ENCODE data around the gene VEGFA.

Gene VEGFA

DNA sequence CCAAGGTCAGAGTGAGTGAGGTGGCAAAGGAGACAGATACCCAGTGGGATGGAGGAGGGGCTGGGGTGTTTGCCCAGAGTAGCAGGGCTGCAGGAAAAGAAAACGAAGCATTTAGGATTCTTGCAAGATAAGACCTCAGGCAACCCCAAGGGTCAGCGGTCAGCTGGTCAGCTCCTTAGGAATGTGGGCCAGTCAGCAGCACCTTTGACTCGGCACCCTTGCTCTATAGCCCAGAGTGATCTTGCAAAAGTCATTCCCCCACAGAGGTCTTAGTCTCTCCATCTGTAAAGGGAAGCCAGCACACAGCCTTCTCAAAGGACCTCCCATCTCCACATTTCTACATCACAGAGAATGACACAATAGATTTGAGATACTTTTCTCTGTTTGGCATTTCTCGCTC is 56.7 kb downstream of the VEGFA start:
- no peak for DNase-seq

DNA sequence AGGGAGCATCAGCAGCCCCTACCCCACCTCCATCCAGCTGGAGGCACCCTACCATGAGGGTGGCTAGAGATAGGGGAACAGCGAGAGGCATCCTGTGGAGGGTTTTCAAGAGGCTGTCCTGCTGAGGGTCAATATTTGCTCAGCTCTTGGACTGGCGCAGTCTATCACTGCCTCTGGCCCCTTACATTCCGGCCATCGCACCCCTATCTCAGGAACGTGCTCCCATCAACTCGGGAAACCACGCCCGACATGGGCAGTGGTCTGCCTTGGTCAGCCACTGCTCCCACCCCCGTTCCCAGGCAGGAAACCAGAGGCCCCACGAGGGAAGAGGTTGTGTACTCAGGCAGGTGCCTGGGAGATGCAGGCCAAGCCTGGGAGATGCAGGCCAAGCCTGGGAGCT is 57.9 kb downstream of the VEGFA start:
- DNase-seq = no peak

DNA sequence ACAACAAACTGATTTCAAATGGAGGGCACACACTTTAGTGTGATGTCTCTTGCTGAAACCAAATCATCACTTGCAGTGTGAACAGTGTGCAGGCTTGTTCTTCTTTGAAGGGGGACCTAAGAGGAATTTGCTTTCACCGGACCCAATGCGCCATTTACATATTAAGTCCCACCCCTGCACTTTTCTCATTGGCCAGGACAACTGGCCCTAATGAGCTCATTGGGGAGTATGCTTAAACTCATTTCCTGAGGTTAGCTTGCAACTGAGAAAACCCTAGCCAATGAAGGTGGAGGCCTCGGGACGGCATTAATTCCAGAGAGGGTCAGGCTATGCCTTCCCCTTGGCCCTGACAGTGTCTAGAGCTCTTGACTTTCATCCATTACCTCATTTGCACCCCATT is 58.7 kb downstream of the VEGFA start:
- DNase-seq = no peak

DNA sequence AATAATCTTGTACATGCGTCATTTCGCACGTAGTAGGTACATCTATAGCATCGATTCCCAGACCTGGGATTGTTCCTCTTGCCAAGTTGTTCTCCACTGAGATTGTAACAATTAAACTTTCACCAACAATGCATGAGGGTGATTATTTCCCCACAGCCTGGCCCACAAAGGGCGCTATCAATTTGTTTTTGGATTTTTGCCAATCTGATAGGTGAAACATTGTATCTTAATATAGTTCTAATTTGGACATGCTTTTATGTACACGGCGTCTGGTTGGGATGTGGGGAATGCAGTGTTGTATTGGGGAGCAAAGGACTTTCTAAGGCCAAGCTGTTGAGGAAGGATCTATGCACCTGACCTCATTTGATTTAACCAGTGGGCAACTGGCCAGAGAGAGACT is 59.5 kb downstream of the VEGFA start:
- no peak for DNase-seq

DNA sequence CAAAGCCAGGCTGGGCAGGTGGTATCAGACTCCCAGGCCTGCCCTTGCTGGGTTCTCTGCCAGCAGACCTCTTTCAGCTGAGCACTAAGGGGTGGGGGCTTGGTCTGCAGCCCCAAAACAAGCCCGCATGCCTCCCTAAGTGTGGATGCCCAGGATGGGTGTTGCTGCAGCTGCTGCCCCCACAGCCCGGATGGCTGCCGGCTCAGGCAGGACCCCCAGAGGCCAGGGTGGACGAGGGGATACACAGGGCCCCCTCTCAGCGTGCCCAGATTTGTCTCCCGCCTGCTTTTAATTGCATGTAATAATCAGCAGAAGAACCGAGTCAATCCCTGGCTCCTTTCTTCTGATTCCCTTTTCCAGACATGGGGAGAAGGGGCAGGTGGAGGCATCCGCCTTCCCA is 60.8 kb downstream of the VEGFA start:
- DNase-seq = no peak

DNA sequence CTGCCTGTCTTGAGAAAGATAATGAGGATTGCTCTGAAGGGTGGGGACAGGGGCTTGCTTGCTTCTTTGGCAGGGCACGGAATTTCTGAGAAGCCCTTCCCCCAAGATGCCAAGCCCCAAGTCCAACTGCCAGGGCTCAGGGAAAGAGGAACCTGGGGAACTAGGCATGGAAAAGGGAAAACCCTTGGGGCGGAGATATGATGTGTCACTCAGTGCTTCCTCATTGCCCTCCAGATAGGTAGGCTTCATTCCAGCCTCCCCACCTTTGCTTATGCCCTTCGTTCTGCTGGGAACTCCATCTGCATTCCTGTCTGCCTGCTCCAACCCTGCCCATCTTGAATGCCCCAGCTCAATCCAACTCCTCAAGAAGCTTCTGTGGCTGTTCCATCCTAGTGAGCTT is 61.2 kb downstream of the VEGFA start:
- DNase-seq = no peak

DNA sequence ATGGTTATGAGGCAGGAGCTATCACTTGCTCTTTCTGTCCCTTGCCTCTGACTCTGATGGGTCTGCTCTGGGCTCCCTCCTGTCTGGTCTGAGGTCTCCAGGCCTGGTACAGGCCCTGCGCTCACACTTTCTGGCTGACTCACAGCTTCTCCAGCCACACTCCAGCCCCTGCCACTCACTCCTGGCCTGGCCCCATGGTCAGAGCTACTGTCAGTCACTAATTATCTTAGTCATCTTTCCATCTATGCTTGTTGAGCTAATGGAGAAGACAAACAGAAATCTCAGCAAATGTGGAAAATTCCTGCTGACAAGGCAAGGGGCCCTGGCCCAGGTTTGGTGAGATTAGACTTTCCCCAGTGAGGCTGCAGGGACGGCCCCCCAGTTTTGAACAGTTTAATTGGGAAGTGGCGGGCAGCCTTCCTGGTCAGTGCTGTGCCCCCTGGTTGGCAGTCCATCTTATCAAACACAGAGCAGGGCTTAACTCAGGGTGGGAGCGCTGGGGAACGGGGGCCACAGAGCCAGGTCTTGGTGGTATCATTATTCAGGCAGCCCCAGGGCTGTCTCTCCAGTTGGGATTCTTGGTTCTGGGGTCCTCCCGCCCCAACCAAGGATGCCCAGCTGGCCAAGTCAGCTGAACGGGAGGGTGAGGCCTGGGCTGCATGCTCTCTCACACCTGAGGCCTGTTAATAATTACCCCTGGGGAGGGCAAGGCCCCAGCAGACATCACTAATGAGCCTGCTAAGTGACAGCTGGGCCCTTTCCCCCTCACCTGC is 63.4 kb downstream of the VEGFA start:
- no peak for DNase-seq

DNA sequence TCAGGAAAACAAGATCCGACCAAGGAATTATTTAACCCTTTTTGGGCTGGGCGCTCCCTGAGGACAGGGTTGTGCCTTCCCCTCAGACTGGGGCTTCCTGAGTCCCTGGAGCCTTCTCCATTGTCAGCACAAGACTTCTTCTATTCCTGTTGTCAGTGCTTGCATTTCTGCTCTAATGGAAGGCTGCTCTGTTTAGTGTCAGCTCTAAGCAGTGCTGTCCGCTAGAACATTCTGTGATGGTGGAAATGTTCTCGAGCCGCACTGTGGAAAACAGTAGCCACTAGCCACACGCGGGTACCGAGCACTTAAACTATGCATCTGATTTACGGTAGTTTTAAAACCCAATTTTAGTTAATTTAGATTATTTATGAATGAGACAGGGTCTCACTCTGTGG is 64.0 kb downstream of the VEGFA start:
- no peak for DNase-seq

DNA sequence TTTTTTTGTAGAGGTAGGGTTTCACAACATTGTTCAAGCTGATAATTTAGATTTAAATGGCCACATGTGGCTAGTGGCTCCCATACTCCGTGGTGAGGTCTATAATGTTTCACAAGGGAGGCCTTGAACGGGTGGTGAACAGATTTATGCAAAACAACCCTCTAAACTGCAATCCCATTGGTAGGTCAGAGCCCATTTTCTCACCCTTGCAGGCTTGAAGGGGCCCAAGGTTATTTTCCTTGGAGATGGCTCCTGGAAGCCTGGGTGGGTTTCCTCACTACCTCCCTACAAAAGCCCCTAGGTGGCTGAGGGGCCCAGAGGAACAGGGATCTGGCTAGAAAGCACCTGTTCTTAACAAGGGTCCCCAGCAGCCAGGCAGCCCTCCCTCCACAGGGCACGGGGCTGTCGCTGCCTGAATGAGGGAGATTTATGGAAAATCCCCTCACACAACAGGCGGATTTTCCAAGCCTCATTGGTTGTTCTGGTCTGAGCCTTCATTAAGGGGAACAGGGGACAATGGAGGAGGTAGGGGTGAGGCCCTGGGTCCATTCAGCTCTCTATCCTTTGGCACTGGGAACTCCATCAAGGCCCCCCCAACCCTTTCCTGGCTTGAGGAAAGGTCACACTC is 64.6 kb downstream of the VEGFA start:
- no peak for DNase-seq

DNA sequence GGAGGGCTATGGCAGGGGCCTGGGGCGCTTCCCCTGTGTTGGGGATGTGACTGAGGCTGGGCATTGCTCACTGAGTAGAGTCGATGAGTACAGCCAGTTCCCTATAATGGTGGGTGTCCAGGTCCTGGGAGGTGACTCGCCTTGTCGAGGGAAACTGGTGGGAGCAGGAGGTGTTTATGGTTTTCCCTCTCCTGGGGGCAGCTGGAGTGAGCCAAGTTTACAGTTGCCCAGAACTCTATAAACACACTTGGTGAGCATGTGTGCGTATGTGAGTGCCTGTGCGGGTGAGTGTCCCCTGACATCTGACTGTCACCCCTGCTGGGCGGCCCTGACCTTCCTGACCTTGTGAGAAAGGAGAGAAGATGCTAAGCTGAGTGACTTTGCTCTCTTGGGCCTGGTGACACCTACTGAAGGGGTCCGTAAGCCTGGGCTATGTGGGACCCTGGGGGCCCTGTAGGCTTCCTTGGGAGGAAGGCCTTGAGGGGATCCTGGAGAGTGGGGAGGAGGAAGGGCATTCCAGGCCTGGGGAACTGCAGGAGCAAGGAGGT is 65.9 kb downstream of the VEGFA start:
- no peak for DNase-seq

All from bone marrow (tissue), 2 donors.